ENCODE data around the gene LRRC36.

The LRRC36 gene

GRCh38 chr16:67341250-67341649, 14.6 kb downstream of the LRRC36 start:
- no peak for TF ChIP-seq CTCF (IDR thresholded peaks at IDR 0.05; ENCODE audit: low read depth, low read length, poor library complexity, severe bottlenecking)
- no peak for TF ChIP-seq EZH2phosphoT487 (IDR thresholded peaks at IDR 0.05; ENCODE audit: borderline replicate concordance, low read length)
- Histone ChIP-seq H3K4me1 (ENCODE audit: control insufficient read depth, low read length) (no peaks in the 10 kb centered on the region), H3F3A (ENCODE audit: control insufficient read depth, insufficient read depth) (no peaks in the 10 kb centered on the region), H3K27ac (ENCODE audit: low read depth, low read length) (no peak overlapping the region), H3K9me3 (ENCODE audit: control insufficient read depth, insufficient read depth, low read length) (no peaks in the 10 kb centered on the region), H3K79me2 (ENCODE audit: control insufficient read depth, low read length) (no peaks in the 10 kb centered on the region), H3K4me3 (ENCODE audit: low read length) (no peak overlapping the region), H3K4me2 (ENCODE audit: low read length) (no peak overlapping the region), H4K20me1 (ENCODE audit: control insufficient read depth, insufficient read depth, low read depth, low read length) (no peaks in the 10 kb centered on the region), H3K9me2 (replicated peaks; ENCODE audit: control insufficient read depth, low read length) (no peaks in the 10 kb centered on the region), H3K36me3 (ENCODE audit: control insufficient read depth, low read length) (no peaks in the 10 kb centered on the region), H3K27me3 (ENCODE audit: control insufficient read depth, low read length) (peaks cover 4% of the 10 kb centered on the region; the same call in 1 of the 2 replicates)

GRCh38 chr16:67342616-67343015, 16.0 kb downstream of the LRRC36 start:
- Histone ChIP-seq H3K4me2 (ENCODE audit: low read length) (no peak overlapping the region), H3K4me1 (ENCODE audit: control insufficient read depth, low read length) (no peaks in the 10 kb centered on the region), H3K27ac (ENCODE audit: low read depth, low read length) (no peak overlapping the region)

GRCh38 chr16:67345401-67345800, 18.8 kb downstream of the LRRC36 start:
- no peak overlapping the region for H3K27ac ChIP-seq (ENCODE audit: low read depth, low read length)
- no peaks in the 10 kb centered on the region for H3F3A ChIP-seq (ENCODE audit: control insufficient read depth, insufficient read depth)
- no peaks in the 10 kb centered on the region for H3K9me2 ChIP-seq (replicated peaks; ENCODE audit: control insufficient read depth, low read length)
- no peak overlapping the region for H3K4me2 ChIP-seq (ENCODE audit: low read length)
- H3K36me3 ChIP-seq (ENCODE audit: control insufficient read depth, low read length): no peaks in the 10 kb centered on the region
- H4K20me1 ChIP-seq (ENCODE audit: control insufficient read depth, insufficient read depth, low read depth, low read length): no peaks in the 10 kb centered on the region
- TF ChIP-seq EZH2phosphoT487 (IDR thresholded peaks at IDR 0.05; ENCODE audit: borderline replicate concordance, low read length): no peak
- TF ChIP-seq CTCF (IDR thresholded peaks at IDR 0.05; ENCODE audit: low read depth, low read length, poor library complexity, severe bottlenecking): no peak
- no peaks in the 10 kb centered on the region for H3K4me1 ChIP-seq (ENCODE audit: control insufficient read depth, low read length)
- H3K27me3 ChIP-seq (ENCODE audit: control insufficient read depth, low read length): peaks cover 24% of the 10 kb centered on the region
- no peaks in the 10 kb centered on the region for H3K79me2 ChIP-seq (ENCODE audit: control insufficient read depth, low read length)
- H3K9me3 ChIP-seq (ENCODE audit: control insufficient read depth, insufficient read depth, low read length): no peaks in the 10 kb centered on the region
- H3K4me3 ChIP-seq (ENCODE audit: low read length): no peak overlapping the region

More at GRCh38 chr16:67342616-67343015, 16.0 kb downstream of the LRRC36 start:
- H3K9me3 ChIP-seq (ENCODE audit: control insufficient read depth, insufficient read depth, low read length): no peaks in the 10 kb centered on the region
- TF ChIP-seq EZH2phosphoT487 (IDR thresholded peaks at IDR 0.05; ENCODE audit: borderline replicate concordance, low read length) (no peak), CTCF (IDR thresholded peaks at IDR 0.05; ENCODE audit: low read depth, low read length, poor library complexity, severe bottlenecking) (no peak)
- no peaks in the 10 kb centered on the region for H3K79me2 ChIP-seq (ENCODE audit: control insufficient read depth, low read length)
- no peaks in the 10 kb centered on the region for H3F3A ChIP-seq (ENCODE audit: control insufficient read depth, insufficient read depth)
- no peak overlapping the region for H3K4me3 ChIP-seq (ENCODE audit: low read length)
- no peaks in the 10 kb centered on the region for H4K20me1 ChIP-seq (ENCODE audit: control insufficient read depth, insufficient read depth, low read depth, low read length)
- H3K27me3 ChIP-seq (ENCODE audit: control insufficient read depth, low read length): peaks cover 11% of the 10 kb centered on the region
- no peaks in the 10 kb centered on the region for H3K36me3 ChIP-seq (ENCODE audit: control insufficient read depth, low read length)
- H3K9me2 ChIP-seq (replicated peaks; ENCODE audit: control insufficient read depth, low read length): no peaks in the 10 kb centered on the region
